LNCaP clone FGC (cell line): ENCODE results near the gene COX5B.
"Not testable (repeated sequence)": the region's sequence is repeated elsewhere in the genome, so short reads cannot be mapped to it uniquely, and the experiment has no call there.

Experiments used
- DNase-seq: peaks from one replicate; pipeline ENCODE4 v3.0.0-alpha.2; 2011; ENCODE audit warnings: low read depth
- H3K4me3 ChIP-seq: 2 replicates; pipeline ENCODE4 v1.5.1; 2011; ENCODE audit warnings: mild to moderate bottlenecking, low read depth, low read length, control low read depth
- TF ChIP-seq, protein P1 (sequence below): IDR thresholded peaks from 2 replicates; pipeline ENCODE4 v1.5.1; 2012; ENCODE audit warnings: mild to moderate bottlenecking; ENCODE audit not compliant: control insufficient read depth, insufficient read depth; ENCODE audit errors: extremely low read depth

COX5B gene, protein sequence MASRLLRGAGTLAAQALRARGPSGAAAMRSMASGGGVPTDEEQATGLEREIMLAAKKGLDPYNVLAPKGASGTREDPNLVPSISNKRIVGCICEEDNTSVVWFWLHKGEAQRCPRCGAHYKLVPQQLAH

DNA sequence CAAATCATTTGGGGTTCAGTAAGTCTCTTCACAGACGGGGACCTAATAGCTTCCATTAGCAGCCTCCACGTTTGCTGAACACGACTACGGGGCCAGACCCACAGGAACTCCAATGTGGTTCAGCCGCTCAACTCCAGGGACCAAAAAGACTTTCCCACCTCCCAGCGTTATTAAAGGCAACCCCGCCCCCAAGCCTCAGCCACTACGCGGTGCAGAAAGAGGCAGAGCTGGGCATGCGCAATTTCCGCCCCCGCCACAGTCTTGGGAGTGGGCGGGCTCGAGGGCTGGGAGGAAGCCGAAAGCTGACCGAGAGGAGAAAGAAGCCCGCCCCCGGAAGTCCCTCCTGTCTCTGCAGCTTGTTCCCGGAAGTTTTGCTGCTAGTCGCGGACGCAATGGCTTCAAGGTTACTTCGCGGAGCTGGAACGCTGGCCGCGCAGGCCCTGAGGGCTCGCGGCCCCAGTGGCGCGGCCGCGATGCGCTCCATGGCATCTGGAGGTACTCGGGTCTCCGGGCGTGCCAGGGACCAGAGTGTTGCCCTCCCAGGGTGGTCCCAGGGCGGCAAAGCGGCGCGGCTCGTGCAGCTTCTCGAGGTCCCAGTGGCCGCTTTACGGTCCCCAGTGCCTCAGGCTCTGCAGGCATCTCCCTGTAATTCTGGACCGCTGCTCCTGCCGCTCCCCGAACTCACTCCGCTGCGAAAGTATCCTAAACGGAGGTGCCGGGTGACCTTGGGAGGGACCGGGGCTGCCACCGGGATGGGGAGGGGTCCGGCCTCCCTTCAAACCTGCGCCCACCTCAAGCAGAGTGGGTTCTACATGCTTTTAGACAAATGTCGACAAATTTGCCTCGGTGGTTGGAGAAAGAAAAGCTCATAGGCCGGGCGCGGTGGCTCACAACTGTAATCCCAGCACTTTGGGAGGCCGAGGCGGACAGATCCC, at the start of gene COX5B:
Gene COX5B, plus strand, starts transcription at position 368 of the 935 bp plus-strand sequence. Its CDS starts 25 bp downstream, at position 393.
- TF ChIP-seq, protein P1, sequence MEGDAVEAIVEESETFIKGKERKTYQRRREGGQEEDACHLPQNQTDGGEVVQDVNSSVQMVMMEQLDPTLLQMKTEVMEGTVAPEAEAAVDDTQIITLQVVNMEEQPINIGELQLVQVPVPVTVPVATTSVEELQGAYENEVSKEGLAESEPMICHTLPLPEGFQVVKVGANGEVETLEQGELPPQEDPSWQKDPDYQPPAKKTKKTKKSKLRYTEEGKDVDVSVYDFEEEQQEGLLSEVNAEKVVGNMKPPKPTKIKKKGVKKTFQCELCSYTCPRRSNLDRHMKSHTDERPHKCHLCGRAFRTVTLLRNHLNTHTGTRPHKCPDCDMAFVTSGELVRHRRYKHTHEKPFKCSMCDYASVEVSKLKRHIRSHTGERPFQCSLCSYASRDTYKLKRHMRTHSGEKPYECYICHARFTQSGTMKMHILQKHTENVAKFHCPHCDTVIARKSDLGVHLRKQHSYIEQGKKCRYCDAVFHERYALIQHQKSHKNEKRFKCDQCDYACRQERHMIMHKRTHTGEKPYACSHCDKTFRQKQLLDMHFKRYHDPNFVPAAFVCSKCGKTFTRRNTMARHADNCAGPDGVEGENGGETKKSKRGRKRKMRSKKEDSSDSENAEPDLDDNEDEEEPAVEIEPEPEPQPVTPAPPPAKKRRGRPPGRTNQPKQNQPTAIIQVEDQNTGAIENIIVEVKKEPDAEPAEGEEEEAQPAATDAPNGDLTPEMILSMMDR: no peak
- H3K4me3 ChIP-seq: peak within 1 kb of the TSS; percentile 90
- DNase-seq: peak; percentile 84

DNA sequence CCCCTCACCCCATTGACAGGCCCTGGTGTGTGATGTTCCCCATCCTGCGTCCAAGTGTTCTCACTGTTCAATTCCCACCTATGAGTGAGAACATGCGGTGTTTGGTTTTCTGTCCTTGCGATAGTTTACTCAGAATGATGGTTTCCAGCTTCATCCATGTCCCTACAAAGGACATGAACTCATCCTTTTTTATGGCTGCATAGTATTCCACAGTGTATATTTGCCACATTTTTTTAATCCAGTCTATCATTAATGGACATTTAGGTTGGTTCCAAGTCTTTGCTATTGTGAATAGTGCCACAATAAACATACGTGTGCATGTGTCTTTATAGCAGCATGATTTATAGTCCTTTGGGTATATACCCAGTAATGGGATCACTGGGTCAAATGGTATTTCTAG, 49.7 kb upstream of the COX5B start:
- H3K4me3 ChIP-seq, DNase-seq: not testable (repeated sequence)

DNA sequence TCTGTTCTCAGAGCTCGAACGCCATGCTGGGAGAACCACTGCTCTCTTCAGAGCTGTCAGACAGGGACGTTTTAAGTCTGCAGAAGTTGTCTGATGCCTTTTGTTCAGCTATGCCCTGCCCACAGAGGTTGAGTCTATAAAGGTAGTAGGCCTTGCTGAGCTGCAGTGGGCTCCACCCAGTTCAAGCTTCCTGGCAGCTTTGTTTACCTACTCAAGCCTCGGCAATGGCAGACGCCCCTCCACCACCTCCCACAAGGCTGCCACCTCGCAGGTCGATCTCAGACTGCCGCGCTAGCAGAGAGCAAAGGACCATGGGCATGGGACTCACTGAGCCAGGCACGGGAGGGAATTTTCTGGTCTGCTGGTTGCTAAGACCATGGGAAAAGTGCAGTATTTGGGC, 44.3 kb upstream of the COX5B start:
- H3K4me3 ChIP-seq, DNase-seq: not testable (repeated sequence)

DNA sequence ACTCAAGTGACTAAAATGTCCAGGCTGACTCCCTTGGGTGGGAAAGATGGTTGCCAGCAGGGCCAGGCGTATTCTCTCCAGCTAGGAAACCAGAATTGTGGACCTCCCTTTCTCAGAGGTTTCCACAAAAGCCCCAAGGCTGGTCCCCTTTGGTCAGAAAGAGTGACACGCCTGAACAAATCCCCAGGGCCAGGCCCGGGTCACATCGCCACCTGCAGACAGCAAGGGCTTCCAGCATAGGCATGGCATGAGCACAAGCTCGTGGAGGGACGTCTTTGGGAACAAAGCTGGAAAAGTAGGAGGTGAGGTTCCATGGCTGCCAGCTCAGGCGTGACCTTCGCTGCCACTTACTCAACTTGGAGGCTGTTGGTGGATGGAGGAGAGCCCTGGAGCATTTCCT, 40.8 kb upstream of the COX5B start:
- H3K4me3 ChIP-seq, DNase-seq: not testable (repeated sequence)

DNA sequence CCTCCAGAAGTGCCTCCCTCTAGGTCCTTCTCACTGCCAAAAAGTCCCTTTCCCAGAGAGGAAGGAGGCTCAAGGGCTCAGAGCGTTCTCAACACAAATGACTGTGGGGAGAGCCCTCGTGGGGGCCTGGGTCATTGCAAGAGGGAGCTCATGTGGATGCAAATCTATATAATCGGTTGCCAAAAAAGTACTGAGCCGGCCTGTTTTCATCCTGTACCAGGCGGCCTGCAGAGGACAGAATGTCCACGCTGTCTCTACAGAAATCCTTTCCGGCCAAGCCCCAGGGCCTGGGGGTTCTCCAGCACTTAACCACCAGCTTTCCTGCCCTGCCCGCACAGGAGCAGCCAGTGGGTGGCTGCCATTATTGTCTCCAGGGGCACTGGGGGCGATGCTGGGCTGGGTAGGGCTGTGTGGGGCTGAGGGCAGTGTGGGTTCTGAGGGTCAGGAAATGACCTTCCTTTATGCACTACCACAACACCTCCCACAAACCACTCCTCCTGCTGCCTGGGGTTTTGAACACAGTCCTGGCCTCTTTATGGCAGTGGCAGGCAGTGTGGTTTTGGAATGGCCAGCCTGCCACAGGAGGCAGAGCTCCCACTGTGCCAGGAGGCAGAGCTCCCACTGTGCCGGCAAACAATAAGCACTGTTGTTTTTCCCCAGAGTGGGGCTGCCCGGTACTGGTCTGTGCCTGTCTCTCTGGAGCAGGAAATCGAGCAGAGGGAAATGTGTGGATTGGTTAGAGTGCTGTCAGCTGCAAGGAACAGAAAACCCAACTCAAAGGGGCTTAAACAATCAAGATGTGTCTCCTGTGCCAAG, 40.1 kb upstream of the COX5B start:
- DNase-seq, H3K4me3 ChIP-seq: not testable (repeated sequence)

DNA sequence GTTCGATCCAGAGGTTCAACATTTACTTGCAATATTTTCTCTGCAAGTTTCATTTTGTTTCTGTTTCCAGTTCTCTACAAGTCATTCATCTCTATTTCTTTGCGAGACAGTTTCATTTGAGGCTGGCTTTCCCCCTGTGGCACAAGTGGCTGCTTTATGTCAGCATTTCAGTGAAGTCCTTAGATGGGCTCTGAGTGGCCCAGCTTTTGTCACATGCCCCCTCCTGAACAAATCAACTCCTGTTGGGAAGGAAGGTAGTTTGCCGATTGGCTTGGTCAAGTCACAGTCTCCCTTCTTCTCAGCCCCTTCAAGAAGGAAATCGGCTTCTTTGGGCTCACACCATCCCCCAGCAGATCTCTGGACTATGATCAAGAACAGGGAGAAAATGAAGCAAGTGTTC, 37.1 kb upstream of the COX5B start:
- H3K4me3 ChIP-seq, DNase-seq: not testable (repeated sequence)

DNA sequence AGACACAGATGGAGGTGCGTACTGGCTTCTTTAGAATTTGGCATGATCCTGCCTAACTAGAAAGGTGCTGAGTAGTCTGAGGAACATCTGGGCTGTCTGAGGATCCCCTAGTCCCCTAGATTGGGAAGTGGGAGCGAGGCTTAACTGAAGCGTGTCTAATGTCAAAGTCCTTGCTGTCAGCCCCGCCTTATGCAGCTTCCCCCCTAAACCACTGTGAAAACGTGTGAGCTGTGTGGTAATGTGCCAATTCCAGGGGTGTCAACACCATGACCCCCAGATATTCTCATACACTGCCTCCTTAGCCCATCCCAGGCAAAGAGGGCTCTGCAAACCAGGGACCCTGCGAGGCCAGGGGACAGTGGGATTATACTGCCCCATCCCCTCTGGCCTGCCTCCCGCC, 34.0 kb upstream of the COX5B start:
- not testable (repeated sequence) for DNase-seq, H3K4me3 ChIP-seq

DNA sequence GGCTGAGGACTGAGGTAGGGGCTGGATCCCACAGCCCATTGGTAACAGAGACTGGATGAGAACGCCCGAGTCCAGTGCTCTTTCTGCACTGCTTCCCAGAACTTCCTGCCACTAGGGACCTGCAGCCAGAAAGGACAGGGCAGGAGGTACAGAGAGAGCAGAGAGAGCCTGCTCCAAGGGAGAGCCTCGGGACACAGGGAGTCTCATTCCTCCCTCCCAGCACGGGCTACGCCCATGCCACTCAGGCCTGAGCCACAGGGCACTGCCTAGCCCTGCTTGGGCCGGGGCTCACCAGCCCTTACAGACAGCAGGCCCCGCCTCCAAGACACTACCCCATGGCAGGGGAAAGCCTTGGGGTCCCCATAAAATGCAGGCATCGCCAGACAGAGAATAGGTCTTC, 30.1 kb upstream of the COX5B start:
- not testable (repeated sequence) for DNase-seq, H3K4me3 ChIP-seq

DNA sequence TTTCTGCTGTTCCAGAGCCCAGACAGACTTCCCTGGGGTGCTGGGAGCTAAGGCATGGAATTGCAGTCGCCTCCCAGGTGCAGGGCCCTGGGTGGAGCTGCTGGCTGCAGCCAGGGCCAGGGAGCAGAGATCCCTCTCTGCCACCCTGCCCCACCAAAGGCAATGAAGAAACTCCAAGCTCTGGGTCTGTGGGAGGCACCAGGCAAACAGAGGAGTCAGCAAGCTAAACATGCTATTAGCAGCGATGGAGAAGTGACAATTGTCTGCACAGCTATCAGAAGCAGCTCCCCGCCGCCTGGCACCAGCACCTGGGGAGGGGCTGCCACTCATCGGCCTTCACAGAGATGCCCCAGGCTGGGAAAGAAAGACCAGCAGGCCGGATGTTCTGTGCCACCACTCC, 28.0 kb upstream of the COX5B start:
- no peak for DNase-seq
- TF ChIP-seq, protein P1: no peak
- no peak overlapping the region for H3K4me3 ChIP-seq

DNA sequence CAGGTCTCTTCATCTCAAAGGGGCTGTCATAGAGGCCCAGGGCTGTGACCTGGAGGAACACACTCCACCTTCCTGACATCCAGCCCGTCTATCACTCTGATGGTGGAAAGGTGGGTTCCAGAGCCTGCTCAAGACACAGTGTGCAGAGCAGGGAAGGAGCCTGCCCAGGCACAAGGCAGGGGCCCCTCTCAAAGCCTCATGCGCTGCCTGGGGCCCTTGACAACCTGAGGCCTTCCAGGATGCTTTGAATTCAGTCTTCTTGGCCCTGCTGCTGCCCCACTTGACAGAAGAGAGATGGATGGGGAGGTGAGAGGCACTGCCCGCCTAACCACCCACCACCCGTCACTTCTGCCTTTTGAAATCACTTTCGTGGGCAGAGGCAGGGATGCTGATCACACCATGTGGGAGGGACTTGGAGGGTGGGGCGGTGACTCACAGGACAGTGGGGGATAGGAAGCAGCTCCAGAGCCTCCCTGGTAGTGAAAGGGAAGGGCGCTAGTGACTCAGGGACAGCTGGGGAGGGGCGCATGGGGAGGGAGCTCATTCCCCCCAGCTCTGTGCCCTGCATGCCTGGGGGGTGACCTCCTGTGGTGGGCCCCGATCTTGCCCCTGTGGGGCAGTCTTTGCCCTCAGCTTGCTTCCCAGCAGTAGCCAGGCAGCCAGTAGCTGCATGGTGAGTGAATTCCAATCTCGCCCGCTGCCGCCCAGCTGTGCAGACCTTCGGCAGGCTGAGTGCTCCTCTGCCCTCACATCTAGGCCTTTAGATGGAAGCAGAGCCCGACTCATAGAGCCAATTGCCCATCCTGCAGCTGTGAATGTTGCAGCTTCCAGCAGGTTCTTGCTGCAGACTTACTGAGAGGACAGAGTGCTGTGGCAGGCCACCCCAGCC, 26.7 kb upstream of the COX5B start:
- DNase-seq, H3K4me3 ChIP-seq: not testable (repeated sequence)

DNA sequence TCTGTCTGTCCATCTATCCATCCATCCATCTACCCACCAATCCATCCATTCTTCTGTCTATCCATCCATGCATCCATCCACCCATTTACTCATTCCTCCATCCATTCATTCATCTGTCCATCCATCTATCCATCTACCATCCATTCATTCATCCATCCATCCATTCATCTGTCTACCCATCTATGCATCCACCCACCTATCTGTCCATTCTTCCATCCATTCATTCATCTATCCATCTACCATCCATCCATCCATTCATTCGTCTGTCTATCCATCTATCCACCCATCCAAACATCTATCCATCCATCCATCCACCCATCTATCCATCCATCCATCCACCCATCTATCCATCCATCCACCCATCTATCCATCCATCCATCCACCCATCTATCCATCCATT, 25.4 kb upstream of the COX5B start:
- not testable (repeated sequence) for DNase-seq

DNA sequence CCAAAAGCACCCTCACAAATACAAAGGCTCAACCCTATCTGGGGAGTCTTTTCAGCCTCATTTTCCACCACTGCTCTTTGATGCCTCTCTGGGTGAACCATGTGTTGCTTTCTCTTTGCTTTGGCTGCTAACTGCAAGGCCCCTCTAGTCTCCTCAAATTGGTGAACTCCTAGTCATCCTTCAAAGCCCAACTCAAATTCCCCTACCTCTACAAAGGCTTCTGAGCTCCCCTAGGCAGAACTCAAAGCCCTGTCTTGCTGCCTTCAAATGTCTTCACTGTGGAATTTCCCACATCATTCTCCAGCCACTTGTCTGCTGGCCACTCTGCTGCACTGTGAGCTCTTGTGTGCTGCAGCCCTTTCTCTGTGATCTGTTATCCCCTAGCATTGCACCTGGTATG, 22.9 kb upstream of the COX5B start:
- not testable (repeated sequence) for DNase-seq

More for the DNA sequence above, 25.4 kb upstream of the COX5B start:
- H3K4me3 ChIP-seq: not testable (repeated sequence)

DNA sequence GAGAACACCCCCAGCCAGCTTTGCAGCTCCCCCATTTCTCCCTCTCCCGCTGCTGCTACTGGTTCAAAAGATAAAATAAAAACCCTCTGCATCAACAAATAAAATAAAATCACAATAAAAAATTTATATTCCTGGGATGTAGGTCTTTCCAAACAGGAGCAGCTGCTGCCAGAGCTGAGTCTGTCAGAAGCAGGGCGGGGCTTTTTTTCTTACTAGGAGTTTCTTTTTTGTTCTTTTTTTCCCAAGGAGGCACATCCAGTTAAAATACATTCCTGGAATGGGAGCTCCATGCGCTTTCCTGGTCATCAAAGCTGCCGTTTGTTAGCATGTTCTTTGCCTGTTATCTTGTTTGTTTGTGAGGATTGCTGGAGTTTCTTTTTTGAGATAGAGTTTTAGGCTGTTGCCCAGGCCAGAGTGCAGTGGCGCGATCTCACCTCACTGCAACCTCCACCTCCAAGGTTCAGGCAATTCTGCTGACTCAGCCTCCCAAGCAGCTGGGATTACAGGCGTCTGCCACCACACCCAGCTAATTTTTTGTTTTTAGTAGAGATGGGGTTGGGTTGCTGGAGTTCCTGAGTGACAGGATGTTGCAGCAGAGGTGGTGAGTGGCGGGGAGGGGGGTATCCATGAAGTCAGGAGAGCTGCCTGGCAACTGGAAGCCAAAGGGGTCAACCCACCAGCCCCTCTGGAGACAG, 20.4 kb upstream of the COX5B start:
- not testable (repeated sequence) for DNase-seq, H3K4me3 ChIP-seq

More for the DNA sequence above, 22.9 kb upstream of the COX5B start:
- H3K4me3 ChIP-seq: not testable (repeated sequence)

DNA sequence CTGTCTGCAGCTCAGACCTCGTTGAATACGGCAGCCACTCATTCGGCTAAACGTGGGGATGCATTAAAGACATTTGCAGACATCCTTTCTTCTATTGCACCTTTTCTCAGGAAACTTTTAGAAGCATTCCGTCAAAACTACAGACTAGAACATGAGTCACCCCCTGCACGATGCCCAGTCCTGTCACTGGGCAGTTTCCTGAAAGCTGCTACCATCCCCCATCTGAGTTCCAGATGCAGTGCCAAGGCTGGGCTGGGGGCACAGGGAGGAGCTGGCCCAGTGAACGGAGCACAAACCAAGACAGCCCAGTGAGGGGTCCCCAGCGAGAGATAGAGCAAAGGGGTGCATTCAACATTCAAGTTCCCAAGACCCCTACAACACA, 19.8 kb upstream of the COX5B start:
- DNase-seq, H3K4me3 ChIP-seq: not testable (repeated sequence)
